Measurements from ENCODE around the gene HS3ST3B1.

HS3ST3B1 gene

DNA sequence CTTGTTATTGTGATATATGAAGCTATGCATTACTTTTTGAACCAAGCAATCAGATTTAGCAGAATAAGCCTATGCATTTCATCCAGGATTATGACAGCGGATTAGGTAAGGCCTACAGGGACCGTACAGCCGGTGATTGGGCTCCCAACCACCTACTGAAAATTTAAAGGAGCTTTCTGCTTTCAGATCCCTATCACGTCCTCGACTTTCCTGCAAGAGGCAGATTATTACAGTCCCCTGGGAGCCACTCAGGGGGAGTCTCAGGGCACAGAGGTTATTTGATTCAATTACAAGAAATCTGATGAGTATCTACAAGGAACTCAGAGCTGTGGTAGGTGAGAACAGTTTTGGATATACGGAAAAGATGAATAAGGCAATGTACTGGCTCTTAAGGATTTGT is 80.7 kb downstream of the HS3ST3B1 start:
- no peaks in the 10 kb centered on the region for H3K36me3 ChIP-seq
- H3K4me1 ChIP-seq, result no peaks in the 10 kb centered on the region
- no peak overlapping the region for H3K4me3 ChIP-seq
- TF ChIP-seq, protein P1, sequence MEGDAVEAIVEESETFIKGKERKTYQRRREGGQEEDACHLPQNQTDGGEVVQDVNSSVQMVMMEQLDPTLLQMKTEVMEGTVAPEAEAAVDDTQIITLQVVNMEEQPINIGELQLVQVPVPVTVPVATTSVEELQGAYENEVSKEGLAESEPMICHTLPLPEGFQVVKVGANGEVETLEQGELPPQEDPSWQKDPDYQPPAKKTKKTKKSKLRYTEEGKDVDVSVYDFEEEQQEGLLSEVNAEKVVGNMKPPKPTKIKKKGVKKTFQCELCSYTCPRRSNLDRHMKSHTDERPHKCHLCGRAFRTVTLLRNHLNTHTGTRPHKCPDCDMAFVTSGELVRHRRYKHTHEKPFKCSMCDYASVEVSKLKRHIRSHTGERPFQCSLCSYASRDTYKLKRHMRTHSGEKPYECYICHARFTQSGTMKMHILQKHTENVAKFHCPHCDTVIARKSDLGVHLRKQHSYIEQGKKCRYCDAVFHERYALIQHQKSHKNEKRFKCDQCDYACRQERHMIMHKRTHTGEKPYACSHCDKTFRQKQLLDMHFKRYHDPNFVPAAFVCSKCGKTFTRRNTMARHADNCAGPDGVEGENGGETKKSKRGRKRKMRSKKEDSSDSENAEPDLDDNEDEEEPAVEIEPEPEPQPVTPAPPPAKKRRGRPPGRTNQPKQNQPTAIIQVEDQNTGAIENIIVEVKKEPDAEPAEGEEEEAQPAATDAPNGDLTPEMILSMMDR (IDR thresholded peaks at IDR 0.05), result no peak
- no peak overlapping the region for H3K27ac ChIP-seq
- H3K9me3 ChIP-seq, result no peaks in the 10 kb centered on the region
- H3K27me3 ChIP-seq, result no peaks in the 10 kb centered on the region
- DNase-seq, result no peak
- intact Hi-C loops (cut with DNase I; ENCODE audit: low total_unique reads), result no loop called here

DNA sequence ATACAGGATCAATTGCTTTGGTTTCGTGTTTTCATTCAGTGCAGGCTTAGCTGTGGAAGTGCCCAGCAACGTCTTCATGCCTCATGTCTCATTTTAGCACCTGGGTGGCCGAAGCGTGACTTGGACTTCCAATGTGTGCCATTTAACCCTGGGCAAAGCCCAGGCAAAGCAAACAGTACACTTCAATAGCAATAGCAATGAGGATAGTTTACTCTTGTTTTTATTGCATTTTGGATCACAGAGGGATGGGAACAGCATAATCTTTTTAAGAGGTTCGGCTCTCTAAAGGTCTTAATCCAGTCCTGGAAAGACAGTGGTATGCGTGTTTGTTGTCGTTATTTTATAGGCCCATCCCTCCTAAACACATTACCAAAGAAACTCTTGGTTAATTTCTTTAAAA is 86.2 kb downstream of the HS3ST3B1 start:
- H3K9me3 ChIP-seq, result no peaks in the 10 kb centered on the region
- H3K27ac ChIP-seq, result no peak overlapping the region
- no peak overlapping the region for H3K4me3 ChIP-seq
- intact Hi-C loops (cut with DNase I; ENCODE audit: low total_unique reads), result no loop called here
- DNase-seq, result no peak
- no peaks in the 10 kb centered on the region for H3K36me3 ChIP-seq
- no peaks in the 10 kb centered on the region for H3K27me3 ChIP-seq
- TF ChIP-seq, protein P1 (IDR thresholded peaks at IDR 0.05), result no peak
- no peaks in the 10 kb centered on the region for H3K4me1 ChIP-seq

DNA sequence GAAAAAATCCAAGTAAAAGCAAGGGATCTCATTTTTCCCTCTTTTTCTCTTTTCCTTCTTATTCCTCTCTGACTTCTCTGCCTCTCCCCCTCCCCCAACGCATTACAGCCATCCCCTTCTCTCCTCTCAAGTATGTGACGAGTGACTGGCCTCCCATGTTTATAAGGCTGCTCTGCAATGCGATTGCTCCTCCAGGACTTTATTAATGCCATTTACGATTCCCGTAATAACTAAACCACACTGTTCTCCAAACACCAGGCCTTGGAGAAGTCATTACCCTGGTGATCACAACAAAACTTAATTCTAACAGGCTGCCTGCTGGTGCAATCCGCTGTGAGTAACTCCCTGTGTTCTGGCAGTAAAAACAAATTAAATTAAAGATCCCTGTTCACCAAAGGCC is 88.8 kb downstream of the HS3ST3B1 start:
- H3K27ac ChIP-seq, result no peak overlapping the region
- no peak overlapping the region for H3K4me3 ChIP-seq
- no peaks in the 10 kb centered on the region for H3K27me3 ChIP-seq
- intact Hi-C loops (cut with DNase I; ENCODE audit: low total_unique reads), result no loop called here
- DNase-seq, result no peak
- H3K4me1 ChIP-seq, result no peaks in the 10 kb centered on the region
- H3K9me3 ChIP-seq, result no peaks in the 10 kb centered on the region
- H3K36me3 ChIP-seq, result no peaks in the 10 kb centered on the region
- TF ChIP-seq, protein P1 (IDR thresholded peaks at IDR 0.05), result no peak

DNA sequence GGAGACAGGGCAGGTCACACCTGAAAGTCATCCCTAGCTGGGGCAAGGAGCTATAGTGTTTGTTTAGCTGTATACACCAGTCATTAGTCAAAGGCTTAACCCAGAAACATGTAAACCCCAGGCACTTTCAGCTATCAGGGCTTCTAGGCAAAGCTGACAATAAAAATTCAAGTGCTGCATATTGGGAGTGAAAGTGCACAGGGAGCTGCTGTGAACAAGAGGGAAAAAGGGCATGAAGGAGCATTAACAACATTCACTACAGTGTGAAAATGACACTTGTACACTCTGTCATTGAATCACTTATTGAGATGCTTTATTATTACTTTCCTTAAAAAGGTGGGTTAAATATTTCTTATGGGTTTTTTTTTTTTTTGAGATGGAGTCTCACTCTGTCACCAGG is 92.8 kb downstream of the HS3ST3B1 start:
- Histone ChIP-seq H3K9me3 (no peaks in the 10 kb centered on the region), H3K4me1 (no peaks in the 10 kb centered on the region), H3K36me3 (no peaks in the 10 kb centered on the region), H3K27ac (no peak overlapping the region), H3K4me3 (no peak overlapping the region), H3K27me3 (no peaks in the 10 kb centered on the region)
- intact Hi-C loops (cut with DNase I; ENCODE audit: low total_unique reads), result no loop called here
- TF ChIP-seq, protein P1 (IDR thresholded peaks at IDR 0.05), result no peak
- DNase-seq, result no peak

DNA sequence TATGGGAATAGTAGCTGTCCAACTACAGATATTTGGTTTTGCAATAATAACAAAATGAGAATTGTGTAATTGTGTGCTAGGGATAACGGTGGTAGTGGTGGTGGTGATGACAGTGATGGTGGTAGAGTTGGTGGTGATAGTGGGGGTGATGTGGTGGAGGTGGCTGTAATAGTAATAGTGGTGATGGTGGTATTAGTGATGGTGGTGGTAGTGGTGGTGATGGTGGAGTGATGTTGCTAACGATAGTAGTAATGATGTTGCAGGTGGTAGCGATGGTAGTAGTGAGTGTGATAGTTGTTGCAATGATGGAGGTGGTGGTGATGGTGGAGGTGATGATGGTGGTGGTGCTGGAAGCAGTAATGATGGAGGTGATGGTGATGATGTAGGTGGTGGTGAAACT is 94.4 kb downstream of the HS3ST3B1 start:
- TF ChIP-seq, protein P1 (IDR thresholded peaks at IDR 0.05), result no peak
- Histone ChIP-seq H3K4me1 (no peaks in the 10 kb centered on the region), H3K36me3 (no peaks in the 10 kb centered on the region), H3K27ac (no peak overlapping the region), H3K4me3 (no peak overlapping the region), H3K9me3 (no peaks in the 10 kb centered on the region), H3K27me3 (no peaks in the 10 kb centered on the region)
- DNase-seq, result no peak
- intact Hi-C loops (cut with DNase I; ENCODE audit: low total_unique reads), result no loop called here

DNA sequence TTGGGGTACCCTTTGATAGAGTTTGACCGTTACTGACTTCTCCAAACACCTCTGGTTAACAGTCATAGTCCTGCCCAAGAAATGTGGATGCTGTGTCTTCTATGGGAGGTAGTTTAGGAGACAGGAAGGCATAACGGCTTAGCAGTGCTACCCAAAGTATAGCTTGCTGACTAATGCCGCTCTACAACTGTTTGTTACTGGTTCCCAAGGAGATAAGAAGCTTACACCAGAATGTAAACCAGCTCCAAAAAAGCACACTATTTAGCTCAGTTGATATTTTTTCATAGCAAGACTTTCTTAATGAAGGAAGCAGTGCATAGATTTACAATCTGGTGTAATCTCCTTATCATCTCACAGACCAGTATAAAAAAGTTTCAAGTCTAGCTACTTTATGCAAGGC is 95.7 kb downstream of the HS3ST3B1 start:
- Histone ChIP-seq H3K27me3 (no peaks in the 10 kb centered on the region), H3K27ac (no peak overlapping the region), H3K4me1 (no peaks in the 10 kb centered on the region), H3K36me3 (no peaks in the 10 kb centered on the region), H3K9me3 (no peaks in the 10 kb centered on the region), H3K4me3 (no peak overlapping the region)
- intact Hi-C loops (cut with DNase I; ENCODE audit: low total_unique reads), result no loop called here
- TF ChIP-seq, protein P1 (IDR thresholded peaks at IDR 0.05), result no peak
- no peak for DNase-seq

Data from tibial artery (tissue), 4 donors.